Measurements from ENCODE around the gene MOCS1.

GRCh38 chr6:39926668-39927067 is 7.6 kb downstream of the MOCS1 start:
- TF ChIP-seq POLR2A (IDR thresholded peaks at IDR 0.05) (no peak), CTCF (IDR thresholded peaks at IDR 0.05 in 4 of 5, conservative IDR thresholded peaks at IDR 0.05 in 1 of 5) (no peak)
